ENCODE data around the gene GPR157. TPM values are rescaled to one million over a fixed set of nuclear protein-coding genes. Genes with fewer than 3 reads are reported as not detected.

Gene GPR157, protein sequence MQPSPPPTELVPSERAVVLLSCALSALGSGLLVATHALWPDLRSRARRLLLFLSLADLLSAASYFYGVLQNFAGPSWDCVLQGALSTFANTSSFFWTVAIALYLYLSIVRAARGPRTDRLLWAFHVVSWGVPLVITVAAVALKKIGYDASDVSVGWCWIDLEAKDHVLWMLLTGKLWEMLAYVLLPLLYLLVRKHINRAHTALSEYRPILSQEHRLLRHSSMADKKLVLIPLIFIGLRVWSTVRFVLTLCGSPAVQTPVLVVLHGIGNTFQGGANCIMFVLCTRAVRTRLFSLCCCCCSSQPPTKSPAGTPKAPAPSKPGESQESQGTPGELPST
- 2.1 and 4.0 TPM in 2 replicates for total RNA-seq

DNA sequence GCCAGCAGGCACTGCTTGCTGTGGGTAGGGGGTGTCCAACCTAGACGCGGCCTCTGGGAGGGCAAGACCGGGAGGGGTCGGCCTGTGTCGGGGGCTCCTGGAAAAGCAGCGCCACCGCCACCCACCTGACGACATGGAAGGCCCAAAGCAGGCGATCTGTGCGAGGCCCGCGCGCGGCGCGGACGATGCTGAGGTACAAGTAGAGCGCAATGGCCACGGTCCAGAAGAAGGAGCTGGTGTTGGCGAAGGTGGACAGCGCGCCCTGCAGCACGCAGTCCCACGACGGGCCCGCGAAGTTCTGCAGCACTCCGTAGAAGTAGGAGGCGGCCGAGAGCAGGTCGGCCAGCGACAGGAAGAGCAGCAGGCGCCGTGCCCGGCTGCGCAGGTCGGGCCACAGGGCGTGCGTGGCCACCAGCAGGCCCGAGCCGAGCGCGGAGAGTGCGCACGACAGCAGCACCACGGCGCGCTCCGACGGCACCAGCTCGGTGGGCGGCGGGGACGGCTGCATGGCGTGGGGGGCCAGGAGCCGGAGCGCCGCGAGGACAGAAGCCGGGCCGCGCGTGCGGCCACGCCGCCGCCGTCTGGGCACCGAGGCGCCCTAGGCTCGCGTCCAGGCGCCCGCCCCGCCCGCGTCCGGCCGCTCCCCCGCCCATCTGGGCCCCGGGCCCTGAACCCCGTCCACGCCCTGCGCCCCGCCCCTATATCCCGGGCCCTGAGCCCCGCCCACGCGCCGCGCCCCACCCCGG is at the start of gene GPR157:
Gene GPR157, minus strand, starts transcription at position 583 of the 746 bp plus-strand sequence. Its CDS starts 75 bp downstream, at position 508.

DNA sequence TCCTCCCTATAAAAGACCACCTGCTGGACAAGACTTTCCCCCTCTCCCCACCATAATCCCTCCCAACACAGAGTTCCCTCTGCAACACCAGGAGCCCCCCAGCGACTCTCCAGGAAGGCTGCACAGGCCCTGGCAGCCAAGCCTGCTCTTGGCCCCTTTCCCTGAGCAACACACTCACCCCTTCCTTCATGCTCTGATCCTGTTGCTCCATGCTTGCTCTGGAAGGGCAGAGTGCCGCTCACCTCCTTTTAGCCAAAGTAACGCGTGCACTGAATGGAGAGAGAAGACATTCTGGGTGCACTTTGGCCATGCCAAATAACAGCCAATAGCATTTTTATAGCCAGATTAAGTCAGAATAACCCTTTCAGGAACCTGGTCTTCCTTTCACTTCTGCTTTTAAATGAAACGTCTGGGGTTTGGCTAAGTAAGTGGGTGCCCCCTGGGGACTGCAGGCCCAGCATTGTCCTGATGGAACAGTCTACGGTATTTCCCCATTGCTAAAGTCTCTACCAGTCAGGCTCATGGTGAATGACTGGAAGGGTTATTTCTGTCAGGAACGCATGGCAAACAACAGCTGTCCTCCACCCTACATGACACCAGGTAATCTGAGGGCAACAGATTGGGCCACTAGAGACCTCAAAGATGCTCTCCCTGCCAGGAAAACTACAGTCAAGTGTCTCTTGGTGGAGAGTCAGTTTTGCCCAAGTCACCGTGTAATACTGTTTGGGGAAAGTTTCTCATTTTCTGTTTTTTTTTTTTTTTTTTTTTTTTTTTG is 59.4 kb downstream of the GPR157 start, which contains the start of gene SLC2A5:
Gene SLC2A5, minus strand, starts transcription at position 310 of the 775 bp plus-strand sequence. Its CDS starts 99 bp downstream, at position 211.

Other genes starting within 250 kb of the GPR157 start
- gene CA6, start 183.2 kb downstream of the GPR157 start, total RNA-seq, result not detected in 2 replicates
- not detected in 2 replicates for gene SLC2A7, start 102.7 kb downstream of the GPR157 start, total RNA-seq
- 0.64 and 1.8 TPM in 2 replicates for gene SLC2A5, start 59.5 kb downstream of the GPR157 start, total RNA-seq
- 48.5 and 69.9 TPM in 2 replicates for gene H6PD, start 105.7 kb upstream of the GPR157 start, total RNA-seq
- 11.6 and 32.8 TPM in 2 replicates for gene SPSB1, start 163.8 kb upstream of the GPR157 start, total RNA-seq